GM12878 (cell line): ENCODE data around the gene FTCDNL1.

ENCODE experiments used
- CBFB ChIP-seq: IDR thresholded peaks from 2 replicates; pipeline ENCODE4 v1.6.1; 2016; ENCODE audit warnings: antibody characterized with exemption, low read depth
- CREB1 ChIP-seq: IDR thresholded peaks from 2 replicates; pipeline ENCODE4 v1.6.1; 2012; ENCODE audit warnings: low read depth, mild to moderate bottlenecking, inconsistent platforms
- EP300 ChIP-seq, 2 experiments: fragments of 150-350 bp in 1 of 2; IDR thresholded peaks; 2 replicates each; pipeline ENCODE4 v1.6.1; 2011 to 2012; ENCODE audit warnings: low read depth in 2 of 2, low read length in 2 of 2, borderline replicate concordance in 1 of 2, improper control_type of control experiment in 1 of 2, inconsistent platforms in 1 of 2; ENCODE audit not compliant: control insufficient read depth in 1 of 2
- GABPA ChIP-seq: IDR thresholded peaks from 2 replicates; pipeline ENCODE4 v1.6.1; 2014; ENCODE audit warnings: antibody characterized with exemption, low read depth, mild to moderate bottlenecking, inconsistent platforms
- JUNB ChIP-seq: IDR thresholded peaks from 2 replicates; pipeline ENCODE4 v1.6.1; 2016; ENCODE audit warnings: antibody characterized with exemption, mild to moderate bottlenecking
- NR2C2 ChIP-seq: IDR thresholded peaks from 2 replicates; pipeline ENCODE4 v1.6.1; 2011; ENCODE audit warnings: borderline replicate concordance, low read depth; ENCODE audit not compliant: control insufficient read depth, insufficient read length
- POLR2A ChIP-seq: IDR thresholded peaks from 2 replicates; pipeline ENCODE4 v1.6.1; 2011; ENCODE audit warnings: low read depth, mild to moderate bottlenecking, low read length
- RAD21 ChIP-seq: IDR thresholded peaks from 2 replicates; pipeline ENCODE4 v1.6.1; 2011; ENCODE audit warnings: mild to moderate bottlenecking, low read depth, low read length, moderate library complexity; ENCODE audit not compliant: insufficient read depth
- SMAD1 ChIP-seq: fragments of 450-650 bp; IDR thresholded peaks from 2 replicates; pipeline ENCODE4 v1.6.1; 2018; ENCODE audit warnings: mild to moderate bottlenecking, low read depth; ENCODE audit not compliant: partially characterized antibody
- STAT1 ChIP-seq: fragments of 450-650 bp; conservative IDR thresholded peaks from 2 replicates; pipeline ENCODE4 v1.6.1; 2014; ENCODE audit warnings: antibody characterized with exemption, mild to moderate bottlenecking
- YY1 ChIP-seq: IDR thresholded peaks from 2 replicates; pipeline ENCODE4 v1.6.1; 2011; ENCODE audit warnings: low read depth, mild to moderate bottlenecking, low read length
- TF ChIP-seq, protein P1 (sequence below), 3 experiments: IDR thresholded peaks in 2 of 3; conservative IDR thresholded peaks in 1 of 3; 2 replicates each; pipeline ENCODE4 v1.5.1; 2011; ENCODE audit warnings: low read depth in 3 of 3, low read length in 3 of 3, mild to moderate bottlenecking in 3 of 3, control low read depth in 2 of 3, moderate library complexity in 2 of 3, inconsistent platforms in 1 of 3, mixed read lengths in 1 of 3; ENCODE audit not compliant: control insufficient read depth in 2 of 3, insufficient read depth in 1 of 3; ENCODE audit errors: extremely low read depth in 1 of 3
- TF ChIP-seq, protein P2 (sequence below): IDR thresholded peaks from 2 replicates; pipeline ENCODE4 v1.6.1; 2012; ENCODE audit warnings: low read length, inconsistent platforms

DNA sequence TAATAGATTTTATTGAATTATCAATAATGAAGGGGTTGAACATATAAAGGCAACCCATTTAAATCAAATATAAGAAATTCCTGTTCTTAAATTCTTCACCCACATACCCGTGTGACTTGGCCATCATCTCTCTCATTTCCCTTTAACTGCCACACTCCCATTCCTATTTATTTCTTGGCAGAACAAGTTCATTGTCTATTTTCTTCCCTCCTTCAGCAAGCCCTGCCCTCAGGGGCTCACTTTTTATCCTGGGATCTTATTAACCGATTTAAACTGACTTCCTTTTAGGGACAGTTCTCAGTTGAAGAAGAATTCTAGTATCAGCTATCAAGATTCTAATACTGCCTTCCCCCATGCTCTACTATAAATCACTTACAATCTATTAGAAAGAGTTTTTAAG is 123.2 kb downstream of the FTCDNL1 start:
- TF ChIP-seq STAT1 (no peak), JUNB (no peak), CREB1 (no peak), EP300 (IDR thresholded peaks at IDR 0.05; ENCODE audit: borderline replicate concordance in 1 of 2, control insufficient read depth in 1 of 2, low read depth in 2 of 2, low read length in 2 of 2) (no peak), CBFB (no peak), YY1 (no peak), SMAD1 (no peak), NR2C2 (no peak), RAD21 (no peak), POLR2A (no peak), GABPA (no peak)
- TF ChIP-seq, protein P1, sequence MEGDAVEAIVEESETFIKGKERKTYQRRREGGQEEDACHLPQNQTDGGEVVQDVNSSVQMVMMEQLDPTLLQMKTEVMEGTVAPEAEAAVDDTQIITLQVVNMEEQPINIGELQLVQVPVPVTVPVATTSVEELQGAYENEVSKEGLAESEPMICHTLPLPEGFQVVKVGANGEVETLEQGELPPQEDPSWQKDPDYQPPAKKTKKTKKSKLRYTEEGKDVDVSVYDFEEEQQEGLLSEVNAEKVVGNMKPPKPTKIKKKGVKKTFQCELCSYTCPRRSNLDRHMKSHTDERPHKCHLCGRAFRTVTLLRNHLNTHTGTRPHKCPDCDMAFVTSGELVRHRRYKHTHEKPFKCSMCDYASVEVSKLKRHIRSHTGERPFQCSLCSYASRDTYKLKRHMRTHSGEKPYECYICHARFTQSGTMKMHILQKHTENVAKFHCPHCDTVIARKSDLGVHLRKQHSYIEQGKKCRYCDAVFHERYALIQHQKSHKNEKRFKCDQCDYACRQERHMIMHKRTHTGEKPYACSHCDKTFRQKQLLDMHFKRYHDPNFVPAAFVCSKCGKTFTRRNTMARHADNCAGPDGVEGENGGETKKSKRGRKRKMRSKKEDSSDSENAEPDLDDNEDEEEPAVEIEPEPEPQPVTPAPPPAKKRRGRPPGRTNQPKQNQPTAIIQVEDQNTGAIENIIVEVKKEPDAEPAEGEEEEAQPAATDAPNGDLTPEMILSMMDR (IDR thresholded peaks at IDR 0.05 in 2 of 3, conservative IDR thresholded peaks at IDR 0.05 in 1 of 3; ENCODE audit: control insufficient read depth in 2 of 3, extremely low read depth in 1 of 3, insufficient read depth in 1 of 3, low read depth in 3 of 3, low read length in 3 of 3) = no peak
- TF ChIP-seq, protein P2, sequence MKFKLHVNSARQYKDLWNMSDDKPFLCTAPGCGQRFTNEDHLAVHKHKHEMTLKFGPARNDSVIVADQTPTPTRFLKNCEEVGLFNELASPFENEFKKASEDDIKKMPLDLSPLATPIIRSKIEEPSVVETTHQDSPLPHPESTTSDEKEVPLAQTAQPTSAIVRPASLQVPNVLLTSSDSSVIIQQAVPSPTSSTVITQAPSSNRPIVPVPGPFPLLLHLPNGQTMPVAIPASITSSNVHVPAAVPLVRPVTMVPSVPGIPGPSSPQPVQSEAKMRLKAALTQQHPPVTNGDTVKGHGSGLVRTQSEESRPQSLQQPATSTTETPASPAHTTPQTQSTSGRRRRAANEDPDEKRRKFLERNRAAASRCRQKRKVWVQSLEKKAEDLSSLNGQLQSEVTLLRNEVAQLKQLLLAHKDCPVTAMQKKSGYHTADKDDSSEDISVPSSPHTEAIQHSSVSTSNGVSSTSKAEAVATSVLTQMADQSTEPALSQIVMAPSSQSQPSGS = no peak
